Endothelial cell of coronary artery (primary cell): ENCODE results near the gene ZBTB47. TPM values are rescaled to one million over a fixed set of nuclear protein-coding genes. Genes with fewer than 3 reads are reported as not detected.

Experiments used
- total RNA-seq: library from RNA; depleted of rRNA; stranded (reverse); fragments of >200 nt; gene quantifications from 2 replicates; pipeline ENCODE4 v1.2.3, GENCODE V29; 2014

ZBTB47 gene
- total RNA-seq: 16.2 and 28.0 TPM in 2 replicates

GRCh38 chr3:42653560-42654330, at the start of gene ZBTB47:
ZBTB47 (plus strand) TSS chr3:42653697; CDS start chr3:42658356, 4,659 bp downstream.

GRCh38 chr3:42685363-42685881, 31.9 kb downstream of the ZBTB47 start, which contains the start of gene KLHL40:
KLHL40 (plus strand) TSS chr3:42685537; CDS start chr3:42685619, 82 bp downstream.

GRCh38 chr3:42702066-42702951, 48.8 kb downstream of the ZBTB47 start, which contains the start of gene HHATL:
HHATL (minus strand) TSS chr3:42702798; CDS start chr3:42700826, 1,972 bp downstream.

Other genes starting within 250 kb of the ZBTB47 start
- gene LYZL4, start 243.1 kb upstream of the ZBTB47 start, total RNA-seq: 0.18 TPM in 1 of 2 replicates, not detected in the other
- 0.36 and 1.8 TPM in 2 replicates for gene VIPR1, start 151.1 kb upstream of the ZBTB47 start, total RNA-seq
- 56.2 and 58.3 TPM in 2 replicates for gene SEC22C, start 71.7 kb upstream of the ZBTB47 start, total RNA-seq
- gene SS18L2, start 62.8 kb upstream of the ZBTB47 start, total RNA-seq: 26.5 and 38.3 TPM in 2 replicates
- gene NKTR, start 53.0 kb upstream of the ZBTB47 start, total RNA-seq: 50.3 and 63.1 TPM in 2 replicates
- gene KLHL40, start 31.8 kb downstream of the ZBTB47 start, total RNA-seq: not detected in 2 replicates
- gene HHATL, start 49.1 kb downstream of the ZBTB47 start, total RNA-seq: not detected in 2 replicates
- 0.38 and 0.54 TPM in 2 replicates for gene CCDC13, start 119.6 kb downstream of the ZBTB47 start, total RNA-seq
- gene HIGD1A, start 150.8 kb downstream of the ZBTB47 start, total RNA-seq: 109 and 125 TPM in 2 replicates
- 0.18 TPM in 1 of 2 replicates, not detected in the other for gene ACKR2, start 155.7 kb downstream of the ZBTB47 start, total RNA-seq
- gene CYP8B1, start 222.2 kb downstream of the ZBTB47 start, total RNA-seq: not detected in 2 replicates